HCT116 (cell line): Measurements from ENCODE around the gene TMEM254.

Experiments
- CTCF ChIP-seq, 3 experiments: fragments of 200-600 bp in 1 of 3; sonication (generic) in 1 of 3; IDR thresholded peaks in 2 of 3; conservative IDR thresholded peaks in 1 of 3; 2 replicates each; pipeline ENCODE4 v1.5.1; 2012 to 2017; ENCODE audit warnings: low read depth in 2 of 3, low read length in 2 of 3, antibody characterized with exemption in 1 of 3, borderline replicate concordance in 1 of 3, control low read depth in 1 of 3, mild to moderate bottlenecking in 1 of 3, mixed read lengths in 1 of 3, mixed run types in 1 of 3, moderate library complexity in 1 of 3; ENCODE audit not compliant: insufficient read depth in 1 of 3
- FOSL1 ChIP-seq: IDR thresholded peaks from 2 replicates; pipeline ENCODE4 v1.6.1; 2012; ENCODE audit warnings: low read depth
- JUND ChIP-seq: IDR thresholded peaks from 2 replicates; pipeline ENCODE4 v1.6.1; 2012
- POLR2A ChIP-seq: IDR thresholded peaks from 2 replicates; pipeline ENCODE4 v1.7.0; 2011; ENCODE audit warnings: borderline replicate concordance; ENCODE audit not compliant: insufficient read depth, insufficient read length; ENCODE audit errors: extremely low read depth

DNA sequence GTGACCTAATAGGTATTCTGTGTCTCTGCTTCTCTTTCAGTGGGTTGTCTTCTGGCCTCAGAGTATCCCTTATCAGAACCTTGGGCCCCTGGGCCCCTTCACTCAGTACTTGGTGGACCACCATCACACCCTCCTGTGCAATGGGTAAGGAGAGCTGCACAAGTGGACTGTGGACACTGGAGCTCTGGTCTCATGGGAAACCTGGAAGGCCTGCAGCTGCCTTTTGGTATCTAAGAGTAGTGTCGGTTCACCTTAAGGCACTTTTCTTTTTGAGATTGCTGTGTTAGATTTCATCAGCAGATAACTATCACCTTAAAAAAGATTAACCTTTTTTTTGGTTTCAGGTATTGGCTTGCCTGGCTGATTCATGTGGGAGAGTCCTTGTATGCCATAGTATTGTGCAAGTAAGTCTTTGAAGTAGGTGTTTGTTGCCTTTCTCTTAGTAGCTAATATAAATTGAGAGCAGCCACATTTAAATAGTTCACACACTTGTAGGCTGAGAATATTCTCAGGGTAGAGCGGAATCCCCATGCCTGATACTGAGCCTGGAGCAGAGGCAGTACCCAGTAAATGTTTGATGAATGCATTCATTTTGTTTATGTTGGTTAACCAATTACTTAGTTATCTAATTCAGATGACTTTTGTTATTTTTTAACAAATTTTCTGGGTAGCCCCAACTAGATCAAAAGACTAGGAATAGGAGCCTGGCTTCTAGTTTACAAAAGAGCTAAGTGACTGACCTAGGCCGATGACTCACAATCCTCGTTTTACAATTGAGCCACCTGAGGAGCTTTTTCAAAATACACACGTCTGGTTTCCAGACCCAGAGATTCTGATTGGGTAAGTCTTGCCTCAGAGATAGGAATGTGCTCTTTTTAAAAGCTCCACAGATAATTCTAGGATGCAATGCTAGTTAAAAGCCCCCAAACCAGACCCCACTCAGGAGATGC is 3.6 kb downstream of the TMEM254 start:
- no peak for TF ChIP-seq CTCF (IDR thresholded peaks at IDR 0.05 in 2 of 3, conservative IDR thresholded peaks at IDR 0.05 in 1 of 3; ENCODE audit: borderline replicate concordance in 1 of 3, insufficient read depth in 1 of 3, low read depth in 2 of 3, low read length in 2 of 3)
- no peak for TF ChIP-seq POLR2A
- TF ChIP-seq JUND: no peak
- no peak for TF ChIP-seq FOSL1
